ENCODE data around the gene LUZP2.

- TF ChIP-seq FOS (IDR thresholded peaks at IDR 0.05; ENCODE audit: extremely low read depth, insufficient read length) = no peak
- no peak for TF ChIP-seq IRF2 (CRISPR knock-in tag; IDR thresholded peaks at IDR 0.05)
- TF ChIP-seq ADNP (tag; IDR thresholded peaks at IDR 0.05) = no peak
- TF ChIP-seq, protein P1, sequence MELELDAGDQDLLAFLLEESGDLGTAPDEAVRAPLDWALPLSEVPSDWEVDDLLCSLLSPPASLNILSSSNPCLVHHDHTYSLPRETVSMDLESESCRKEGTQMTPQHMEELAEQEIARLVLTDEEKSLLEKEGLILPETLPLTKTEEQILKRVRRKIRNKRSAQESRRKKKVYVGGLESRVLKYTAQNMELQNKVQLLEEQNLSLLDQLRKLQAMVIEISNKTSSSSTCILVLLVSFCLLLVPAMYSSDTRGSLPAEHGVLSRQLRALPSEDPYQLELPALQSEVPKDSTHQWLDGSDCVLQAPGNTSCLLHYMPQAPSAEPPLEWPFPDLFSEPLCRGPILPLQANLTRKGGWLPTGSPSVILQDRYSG (tag; conservative IDR thresholded peaks at IDR 0.05; ENCODE audit: low read depth) = no peak
- TF ChIP-seq, protein P2, sequence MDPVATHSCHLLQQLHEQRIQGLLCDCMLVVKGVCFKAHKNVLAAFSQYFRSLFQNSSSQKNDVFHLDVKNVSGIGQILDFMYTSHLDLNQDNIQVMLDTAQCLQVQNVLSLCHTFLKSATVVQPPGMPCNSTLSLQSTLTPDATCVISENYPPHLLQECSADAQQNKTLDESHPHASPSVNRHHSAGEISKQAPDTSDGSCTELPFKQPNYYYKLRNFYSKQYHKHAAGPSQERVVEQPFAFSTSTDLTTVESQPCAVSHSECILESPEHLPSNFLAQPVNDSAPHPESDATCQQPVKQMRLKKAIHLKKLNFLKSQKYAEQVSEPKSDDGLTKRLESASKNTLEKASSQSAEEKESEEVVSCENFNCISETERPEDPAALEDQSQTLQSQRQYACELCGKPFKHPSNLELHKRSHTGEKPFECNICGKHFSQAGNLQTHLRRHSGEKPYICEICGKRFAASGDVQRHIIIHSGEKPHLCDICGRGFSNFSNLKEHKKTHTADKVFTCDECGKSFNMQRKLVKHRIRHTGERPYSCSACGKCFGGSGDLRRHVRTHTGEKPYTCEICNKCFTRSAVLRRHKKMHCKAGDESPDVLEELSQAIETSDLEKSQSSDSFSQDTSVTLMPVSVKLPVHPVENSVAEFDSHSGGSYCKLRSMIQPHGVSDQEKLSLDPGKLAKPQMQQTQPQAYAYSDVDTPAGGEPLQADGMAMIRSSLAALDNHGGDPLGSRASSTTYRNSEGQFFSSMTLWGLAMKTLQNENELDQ (CRISPR knock-in tag; IDR thresholded peaks at IDR 0.05; ENCODE audit: borderline replicate concordance) = no peak
- TF ChIP-seq, protein P3, sequence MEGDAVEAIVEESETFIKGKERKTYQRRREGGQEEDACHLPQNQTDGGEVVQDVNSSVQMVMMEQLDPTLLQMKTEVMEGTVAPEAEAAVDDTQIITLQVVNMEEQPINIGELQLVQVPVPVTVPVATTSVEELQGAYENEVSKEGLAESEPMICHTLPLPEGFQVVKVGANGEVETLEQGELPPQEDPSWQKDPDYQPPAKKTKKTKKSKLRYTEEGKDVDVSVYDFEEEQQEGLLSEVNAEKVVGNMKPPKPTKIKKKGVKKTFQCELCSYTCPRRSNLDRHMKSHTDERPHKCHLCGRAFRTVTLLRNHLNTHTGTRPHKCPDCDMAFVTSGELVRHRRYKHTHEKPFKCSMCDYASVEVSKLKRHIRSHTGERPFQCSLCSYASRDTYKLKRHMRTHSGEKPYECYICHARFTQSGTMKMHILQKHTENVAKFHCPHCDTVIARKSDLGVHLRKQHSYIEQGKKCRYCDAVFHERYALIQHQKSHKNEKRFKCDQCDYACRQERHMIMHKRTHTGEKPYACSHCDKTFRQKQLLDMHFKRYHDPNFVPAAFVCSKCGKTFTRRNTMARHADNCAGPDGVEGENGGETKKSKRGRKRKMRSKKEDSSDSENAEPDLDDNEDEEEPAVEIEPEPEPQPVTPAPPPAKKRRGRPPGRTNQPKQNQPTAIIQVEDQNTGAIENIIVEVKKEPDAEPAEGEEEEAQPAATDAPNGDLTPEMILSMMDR (IDR thresholded peaks at IDR 0.05 in 2 of 3, conservative IDR thresholded peaks at IDR 0.05 in 1 of 3; ENCODE audit: insufficient read depth in 2 of 3, low read depth in 1 of 3, low read length in 3 of 3) = no peak
- TF ChIP-seq, protein P4, sequence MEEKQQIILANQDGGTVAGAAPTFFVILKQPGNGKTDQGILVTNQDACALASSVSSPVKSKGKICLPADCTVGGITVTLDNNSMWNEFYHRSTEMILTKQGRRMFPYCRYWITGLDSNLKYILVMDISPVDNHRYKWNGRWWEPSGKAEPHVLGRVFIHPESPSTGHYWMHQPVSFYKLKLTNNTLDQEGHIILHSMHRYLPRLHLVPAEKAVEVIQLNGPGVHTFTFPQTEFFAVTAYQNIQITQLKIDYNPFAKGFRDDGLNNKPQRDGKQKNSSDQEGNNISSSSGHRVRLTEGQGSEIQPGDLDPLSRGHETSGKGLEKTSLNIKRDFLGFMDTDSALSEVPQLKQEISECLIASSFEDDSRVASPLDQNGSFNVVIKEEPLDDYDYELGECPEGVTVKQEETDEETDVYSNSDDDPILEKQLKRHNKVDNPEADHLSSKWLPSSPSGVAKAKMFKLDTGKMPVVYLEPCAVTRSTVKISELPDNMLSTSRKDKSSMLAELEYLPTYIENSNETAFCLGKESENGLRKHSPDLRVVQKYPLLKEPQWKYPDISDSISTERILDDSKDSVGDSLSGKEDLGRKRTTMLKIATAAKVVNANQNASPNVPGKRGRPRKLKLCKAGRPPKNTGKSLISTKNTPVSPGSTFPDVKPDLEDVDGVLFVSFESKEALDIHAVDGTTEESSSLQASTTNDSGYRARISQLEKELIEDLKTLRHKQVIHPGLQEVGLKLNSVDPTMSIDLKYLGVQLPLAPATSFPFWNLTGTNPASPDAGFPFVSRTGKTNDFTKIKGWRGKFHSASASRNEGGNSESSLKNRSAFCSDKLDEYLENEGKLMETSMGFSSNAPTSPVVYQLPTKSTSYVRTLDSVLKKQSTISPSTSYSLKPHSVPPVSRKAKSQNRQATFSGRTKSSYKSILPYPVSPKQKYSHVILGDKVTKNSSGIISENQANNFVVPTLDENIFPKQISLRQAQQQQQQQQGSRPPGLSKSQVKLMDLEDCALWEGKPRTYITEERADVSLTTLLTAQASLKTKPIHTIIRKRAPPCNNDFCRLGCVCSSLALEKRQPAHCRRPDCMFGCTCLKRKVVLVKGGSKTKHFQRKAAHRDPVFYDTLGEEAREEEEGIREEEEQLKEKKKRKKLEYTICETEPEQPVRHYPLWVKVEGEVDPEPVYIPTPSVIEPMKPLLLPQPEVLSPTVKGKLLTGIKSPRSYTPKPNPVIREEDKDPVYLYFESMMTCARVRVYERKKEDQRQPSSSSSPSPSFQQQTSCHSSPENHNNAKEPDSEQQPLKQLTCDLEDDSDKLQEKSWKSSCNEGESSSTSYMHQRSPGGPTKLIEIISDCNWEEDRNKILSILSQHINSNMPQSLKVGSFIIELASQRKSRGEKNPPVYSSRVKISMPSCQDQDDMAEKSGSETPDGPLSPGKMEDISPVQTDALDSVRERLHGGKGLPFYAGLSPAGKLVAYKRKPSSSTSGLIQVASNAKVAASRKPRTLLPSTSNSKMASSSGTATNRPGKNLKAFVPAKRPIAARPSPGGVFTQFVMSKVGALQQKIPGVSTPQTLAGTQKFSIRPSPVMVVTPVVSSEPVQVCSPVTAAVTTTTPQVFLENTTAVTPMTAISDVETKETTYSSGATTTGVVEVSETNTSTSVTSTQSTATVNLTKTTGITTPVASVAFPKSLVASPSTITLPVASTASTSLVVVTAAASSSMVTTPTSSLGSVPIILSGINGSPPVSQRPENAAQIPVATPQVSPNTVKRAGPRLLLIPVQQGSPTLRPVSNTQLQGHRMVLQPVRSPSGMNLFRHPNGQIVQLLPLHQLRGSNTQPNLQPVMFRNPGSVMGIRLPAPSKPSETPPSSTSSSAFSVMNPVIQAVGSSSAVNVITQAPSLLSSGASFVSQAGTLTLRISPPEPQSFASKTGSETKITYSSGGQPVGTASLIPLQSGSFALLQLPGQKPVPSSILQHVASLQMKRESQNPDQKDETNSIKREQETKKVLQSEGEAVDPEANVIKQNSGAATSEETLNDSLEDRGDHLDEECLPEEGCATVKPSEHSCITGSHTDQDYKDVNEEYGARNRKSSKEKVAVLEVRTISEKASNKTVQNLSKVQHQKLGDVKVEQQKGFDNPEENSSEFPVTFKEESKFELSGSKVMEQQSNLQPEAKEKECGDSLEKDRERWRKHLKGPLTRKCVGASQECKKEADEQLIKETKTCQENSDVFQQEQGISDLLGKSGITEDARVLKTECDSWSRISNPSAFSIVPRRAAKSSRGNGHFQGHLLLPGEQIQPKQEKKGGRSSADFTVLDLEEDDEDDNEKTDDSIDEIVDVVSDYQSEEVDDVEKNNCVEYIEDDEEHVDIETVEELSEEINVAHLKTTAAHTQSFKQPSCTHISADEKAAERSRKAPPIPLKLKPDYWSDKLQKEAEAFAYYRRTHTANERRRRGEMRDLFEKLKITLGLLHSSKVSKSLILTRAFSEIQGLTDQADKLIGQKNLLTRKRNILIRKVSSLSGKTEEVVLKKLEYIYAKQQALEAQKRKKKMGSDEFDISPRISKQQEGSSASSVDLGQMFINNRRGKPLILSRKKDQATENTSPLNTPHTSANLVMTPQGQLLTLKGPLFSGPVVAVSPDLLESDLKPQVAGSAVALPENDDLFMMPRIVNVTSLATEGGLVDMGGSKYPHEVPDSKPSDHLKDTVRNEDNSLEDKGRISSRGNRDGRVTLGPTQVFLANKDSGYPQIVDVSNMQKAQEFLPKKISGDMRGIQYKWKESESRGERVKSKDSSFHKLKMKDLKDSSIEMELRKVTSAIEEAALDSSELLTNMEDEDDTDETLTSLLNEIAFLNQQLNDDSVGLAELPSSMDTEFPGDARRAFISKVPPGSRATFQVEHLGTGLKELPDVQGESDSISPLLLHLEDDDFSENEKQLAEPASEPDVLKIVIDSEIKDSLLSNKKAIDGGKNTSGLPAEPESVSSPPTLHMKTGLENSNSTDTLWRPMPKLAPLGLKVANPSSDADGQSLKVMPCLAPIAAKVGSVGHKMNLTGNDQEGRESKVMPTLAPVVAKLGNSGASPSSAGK (IDR thresholded peaks at IDR 0.05) = no peak
- TF ChIP-seq CEBPB (tag; IDR thresholded peaks at IDR 0.05) = no peak
- TF ChIP-seq TAF1 (IDR thresholded peaks at IDR 0.05; ENCODE audit: control insufficient read depth, extremely low read depth, insufficient read depth, low read length, severe bottlenecking) = no peak
- TF ChIP-seq NR1H2 (CRISPR knock-in tag; IDR thresholded peaks at IDR 0.05) = no peak
- TF ChIP-seq, protein P5, sequence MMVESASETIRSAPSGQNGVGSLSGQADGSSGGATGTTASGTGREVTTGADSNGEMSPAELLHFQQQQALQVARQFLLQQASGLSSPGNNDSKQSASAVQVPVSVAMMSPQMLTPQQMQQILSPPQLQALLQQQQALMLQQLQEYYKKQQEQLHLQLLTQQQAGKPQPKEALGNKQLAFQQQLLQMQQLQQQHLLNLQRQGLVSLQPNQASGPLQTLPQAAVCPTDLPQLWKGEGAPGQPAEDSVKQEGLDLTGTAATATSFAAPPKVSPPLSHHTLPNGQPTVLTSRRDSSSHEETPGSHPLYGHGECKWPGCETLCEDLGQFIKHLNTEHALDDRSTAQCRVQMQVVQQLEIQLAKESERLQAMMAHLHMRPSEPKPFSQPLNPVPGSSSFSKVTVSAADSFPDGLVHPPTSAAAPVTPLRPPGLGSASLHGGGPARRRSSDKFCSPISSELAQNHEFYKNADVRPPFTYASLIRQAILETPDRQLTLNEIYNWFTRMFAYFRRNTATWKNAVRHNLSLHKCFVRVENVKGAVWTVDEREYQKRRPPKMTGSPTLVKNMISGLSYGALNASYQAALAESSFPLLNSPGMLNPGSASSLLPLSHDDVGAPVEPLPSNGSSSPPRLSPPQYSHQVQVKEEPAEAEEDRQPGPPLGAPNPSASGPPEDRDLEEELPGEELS (CRISPR knock-in tag; IDR thresholded peaks at IDR 0.05; ENCODE audit: borderline replicate concordance) = no peak
- TF ChIP-seq MED1 (CRISPR knock-in tag; IDR thresholded peaks at IDR 0.05; ENCODE audit: borderline replicate concordance) = no peak
- TF ChIP-seq ELK1 (CRISPR knock-in tag; IDR thresholded peaks at IDR 0.05) = no peak
These were observed 282.9 kb downstream of the LUZP2 start for GRCh38 chr11:24779791-24780190.
